ENCODE results near the gene TNS3.

GRCh38 chr7:47323904-47324303 is 258.0 kb downstream of the TNS3 start:
- TF ChIP-seq CTCF (IDR thresholded peaks at IDR 0.05 in 2 of 3, conservative IDR thresholded peaks at IDR 0.05 in 1 of 3; ENCODE audit: insufficient read depth in 2 of 3, low read depth in 1 of 3, low read length in 3 of 3) (no peak), ZNF274 (IDR thresholded peaks at IDR 0.05; ENCODE audit: borderline replicate concordance, low read depth, low read length) (no peak), SIX5 (IDR thresholded peaks at IDR 0.05; ENCODE audit: borderline replicate concordance in 1 of 2, insufficient read depth in 1 of 2, low read depth in 1 of 2, low read length in 2 of 2) (no peak), NCOA2 (IDR thresholded peaks at IDR 0.05; ENCODE audit: partially characterized antibody in 2 of 2) (no peak), POLR2A (conservative IDR thresholded peaks at IDR 0.05) (no peak), BMI1 (IDR thresholded peaks at IDR 0.05; ENCODE audit: low read length) (no peak), RBFOX2 (IDR thresholded peaks at IDR 0.05; ENCODE audit: low read depth, low read length) (no peak)
